Measurements from ENCODE around the gene IDH1. TPM values are rescaled to one million over a fixed set of nuclear protein-coding genes. Genes with fewer than 3 reads are reported as not detected.

The IDH1 gene
- total and polyA plus RNA-seq, 2 of the 13 experiments (the other 11 are each of a cell fraction or from before 2014, with no cell fraction given) = 312 to 1,077 TPM

DNA sequence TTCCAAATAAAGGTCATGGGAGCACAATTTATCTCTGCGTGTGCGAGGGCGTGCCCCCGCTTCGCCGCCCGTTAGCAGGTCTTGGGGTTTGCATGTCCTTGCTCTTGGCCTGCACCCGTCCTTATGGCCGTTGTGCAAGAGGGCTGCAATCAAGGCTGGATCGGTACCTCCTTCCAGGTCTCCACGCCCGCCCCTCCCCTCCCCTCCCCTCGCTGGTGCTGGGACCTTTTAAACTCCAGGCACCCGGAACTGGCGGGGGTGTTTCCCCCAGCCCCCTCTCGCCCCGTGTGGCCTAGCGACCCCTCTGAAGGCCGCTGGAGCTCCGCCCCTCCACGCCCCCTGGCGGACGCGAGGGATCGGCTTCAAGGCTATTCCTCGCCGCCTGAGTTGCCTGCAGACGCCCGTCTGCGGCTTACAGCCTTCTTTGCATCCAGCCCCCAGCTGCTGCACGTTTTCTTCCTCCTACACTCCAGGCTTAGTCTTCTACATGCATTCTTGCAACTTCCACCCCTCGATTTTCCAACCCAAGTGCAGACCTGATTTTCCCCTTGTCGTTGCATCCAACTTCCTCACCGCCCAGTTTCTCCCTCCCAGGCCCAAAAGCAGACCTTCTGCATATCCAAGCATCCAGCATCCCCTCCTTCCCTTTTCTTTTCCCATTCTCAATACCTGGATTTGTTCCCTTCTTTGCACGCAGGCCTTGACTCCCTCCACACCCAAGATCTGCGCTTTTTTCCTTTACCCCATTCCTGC lies 577 bp downstream of the IDH1 start (continued):
- TF ChIP-seq, protein P1, sequence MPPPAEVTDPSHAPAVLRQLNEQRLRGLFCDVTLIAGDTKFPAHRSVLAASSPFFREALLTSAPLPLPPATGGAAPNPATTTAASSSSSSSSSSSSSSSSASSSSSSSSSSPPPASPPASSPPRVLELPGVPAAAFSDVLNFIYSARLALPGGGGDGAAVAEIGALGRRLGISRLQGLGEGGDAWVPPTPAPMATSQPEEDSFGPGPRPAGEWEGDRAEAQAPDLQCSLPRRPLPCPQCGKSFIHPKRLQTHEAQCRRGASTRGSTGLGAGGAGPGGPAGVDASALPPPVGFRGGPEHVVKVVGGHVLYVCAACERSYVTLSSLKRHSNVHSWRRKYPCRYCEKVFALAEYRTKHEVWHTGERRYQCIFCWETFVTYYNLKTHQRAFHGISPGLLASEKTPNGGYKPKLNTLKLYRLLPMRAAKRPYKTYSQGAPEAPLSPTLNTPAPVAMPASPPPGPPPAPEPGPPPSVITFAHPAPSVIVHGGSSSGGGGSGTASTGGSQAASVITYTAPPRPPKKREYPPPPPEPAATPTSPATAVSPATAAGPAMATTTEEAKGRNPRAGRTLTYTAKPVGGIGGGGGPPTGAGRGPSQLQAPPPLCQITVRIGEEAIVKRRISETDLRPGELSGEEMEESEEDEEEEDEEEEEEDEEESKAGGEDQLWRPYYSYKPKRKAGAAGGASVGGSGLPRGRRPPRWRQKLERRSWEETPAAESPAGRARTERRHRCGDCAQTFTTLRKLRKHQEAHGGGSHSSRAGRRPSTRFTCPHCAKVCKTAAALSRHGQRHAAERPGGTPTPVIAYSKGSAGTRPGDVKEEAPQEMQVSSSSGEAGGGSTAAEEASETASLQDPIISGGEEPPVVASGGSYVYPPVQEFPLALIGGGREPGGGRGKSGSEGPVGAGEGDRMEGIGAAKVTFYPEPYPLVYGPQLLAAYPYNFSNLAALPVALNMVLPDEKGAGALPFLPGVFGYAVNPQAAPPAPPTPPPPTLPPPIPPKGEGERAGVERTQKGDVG (CRISPR knock-in tag; IDR thresholded peaks at IDR 0.05; ENCODE audit: borderline replicate concordance) = peak; percentile 86; the same call in 1 of the 2 replicates
- peak; percentile 88 for TF ChIP-seq ZFP90 (CRISPR knock-in tag; IDR thresholded peaks at IDR 0.05; ENCODE audit: borderline replicate concordance)
- TF ChIP-seq ZNF138 (CRISPR knock-in tag; IDR thresholded peaks at IDR 0.05; ENCODE audit: low read depth) = no peak; the same call in 1 of the 2 replicates
- peak; percentile 82; the same call in 1 of the 2 replicates for TF ChIP-seq ETV6 (CRISPR knock-in tag; conservative IDR thresholded peaks at IDR 0.05)
- peak; percentile 84 for TF ChIP-seq GFI1 (CRISPR knock-in tag; IDR thresholded peaks at IDR 0.05; ENCODE audit: borderline replicate concordance)
- TF ChIP-seq ZNF460 (CRISPR knock-in tag; IDR thresholded peaks at IDR 0.05; ENCODE audit: borderline replicate concordance) = no peak
- TF ChIP-seq CHCHD3 (CRISPR knock-in tag; IDR thresholded peaks at IDR 0.05) = no peak
- TF ChIP-seq, protein P2, sequence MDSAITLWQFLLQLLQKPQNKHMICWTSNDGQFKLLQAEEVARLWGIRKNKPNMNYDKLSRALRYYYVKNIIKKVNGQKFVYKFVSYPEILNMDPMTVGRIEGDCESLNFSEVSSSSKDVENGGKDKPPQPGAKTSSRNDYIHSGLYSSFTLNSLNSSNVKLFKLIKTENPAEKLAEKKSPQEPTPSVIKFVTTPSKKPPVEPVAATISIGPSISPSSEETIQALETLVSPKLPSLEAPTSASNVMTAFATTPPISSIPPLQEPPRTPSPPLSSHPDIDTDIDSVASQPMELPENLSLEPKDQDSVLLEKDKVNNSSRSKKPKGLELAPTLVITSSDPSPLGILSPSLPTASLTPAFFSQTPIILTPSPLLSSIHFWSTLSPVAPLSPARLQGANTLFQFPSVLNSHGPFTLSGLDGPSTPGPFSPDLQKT (CRISPR knock-in tag; IDR thresholded peaks at IDR 0.05; ENCODE audit: borderline replicate concordance) = no peak
- peak; percentile 94 for TF ChIP-seq RARA (CRISPR knock-in tag; IDR thresholded peaks at IDR 0.05)
- TF ChIP-seq ELF3 (CRISPR knock-in tag; IDR thresholded peaks at IDR 0.05) = peak; percentile 81
- TF ChIP-seq TMF1 (CRISPR knock-in tag; IDR thresholded peaks at IDR 0.05; ENCODE audit: low read depth) = peak; percentile 51; the same call in 1 of the 2 replicates
- TF ChIP-seq, protein P3, sequence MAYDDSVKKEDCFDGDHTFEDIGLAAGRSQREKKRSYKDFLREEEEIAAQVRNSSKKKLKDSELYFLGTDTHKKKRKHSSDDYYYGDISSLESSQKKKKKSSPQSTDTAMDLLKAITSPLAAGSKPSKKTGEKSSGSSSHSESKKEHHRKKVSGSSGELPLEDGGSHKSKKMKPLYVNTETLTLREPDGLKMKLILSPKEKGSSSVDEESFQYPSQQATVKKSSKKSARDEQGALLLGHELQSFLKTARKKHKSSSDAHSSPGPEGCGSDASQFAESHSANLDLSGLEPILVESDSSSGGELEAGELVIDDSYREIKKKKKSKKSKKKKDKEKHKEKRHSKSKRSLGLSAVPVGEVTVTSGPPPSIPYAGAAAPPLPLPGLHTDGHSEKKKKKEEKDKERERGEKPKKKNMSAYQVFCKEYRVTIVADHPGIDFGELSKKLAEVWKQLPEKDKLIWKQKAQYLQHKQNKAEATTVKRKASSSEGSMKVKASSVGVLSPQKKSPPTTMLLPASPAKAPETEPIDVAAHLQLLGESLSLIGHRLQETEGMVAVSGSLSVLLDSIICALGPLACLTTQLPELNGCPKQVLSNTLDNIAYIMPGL (CRISPR knock-in tag; IDR thresholded peaks at IDR 0.05; ENCODE audit: borderline replicate concordance in 1 of 2, low read depth in 1 of 2) = peak; percentile 95 to 97
- TF ChIP-seq GATAD1 (CRISPR knock-in tag; IDR thresholded peaks at IDR 0.05) = peak; percentile 46; the same call in 1 of the 2 replicates
- TF ChIP-seq CENPT (CRISPR knock-in tag; IDR thresholded peaks at IDR 0.05; ENCODE audit: low read depth) = no peak
- TF ChIP-seq PHF8 (CRISPR knock-in tag; IDR thresholded peaks at IDR 0.05) = peak; percentile 86
- TF ChIP-seq, protein P4, sequence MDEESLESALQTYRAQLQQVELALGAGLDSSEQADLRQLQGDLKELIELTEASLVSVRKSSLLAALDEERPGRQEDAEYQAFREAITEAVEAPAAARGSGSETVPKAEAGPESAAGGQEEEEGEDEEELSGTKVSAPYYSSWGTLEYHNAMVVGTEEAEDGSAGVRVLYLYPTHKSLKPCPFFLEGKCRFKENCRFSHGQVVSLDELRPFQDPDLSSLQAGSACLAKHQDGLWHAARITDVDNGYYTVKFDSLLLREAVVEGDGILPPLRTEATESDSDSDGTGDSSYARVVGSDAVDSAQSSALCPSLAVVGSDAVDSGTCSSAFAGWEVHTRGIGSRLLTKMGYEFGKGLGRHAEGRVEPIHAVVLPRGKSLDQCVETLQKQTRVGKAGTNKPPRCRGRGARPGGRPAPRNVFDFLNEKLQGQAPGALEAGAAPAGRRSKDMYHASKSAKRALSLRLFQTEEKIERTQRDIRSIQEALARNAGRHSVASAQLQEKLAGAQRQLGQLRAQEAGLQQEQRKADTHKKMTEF (CRISPR knock-in tag; IDR thresholded peaks at IDR 0.05) = peak; percentile 96
- peak; percentile 98 for TF ChIP-seq ESRRA (CRISPR knock-in tag; IDR thresholded peaks at IDR 0.05; ENCODE audit: low read depth)
- TF ChIP-seq TCF12 (IDR thresholded peaks at IDR 0.05) = no peak
- peak; percentile 94 for TF ChIP-seq TCF12 (CRISPR knock-in tag; IDR thresholded peaks at IDR 0.05)
- TF ChIP-seq MED13 (CRISPR knock-in tag; IDR thresholded peaks at IDR 0.05) = peak; percentile 95
- TF ChIP-seq CREM (IDR thresholded peaks at IDR 0.05) = peak; percentile 76; the same call in 1 of the 2 replicates
- no peak for TF ChIP-seq CREM (CRISPR knock-in tag; IDR thresholded peaks at IDR 0.05)
